ENCODE results near the gene NOL7. TPM values are rescaled to one million over a fixed set of nuclear protein-coding genes. Genes with fewer than 3 reads are reported as not detected.

NOL7 gene
- polyA plus RNA-seq, 3 donors: 22.7 to 58.5 (median 56.9) TPM

- Mint-ChIP-seq H3K27me3 (ENCODE audit: low read depth in 3 of 3) (no peaks in the 10 kb centered on the region), H3K27ac (peak overlapping the region in 3 of 7 donors; percentile 12 to 63 (median 18)), H3K9me3 (peaks cover 0 to 3% (median 0%) of the 10 kb centered on the region in 7 donors), H3K4me1 (peaks cover 6% of the 10 kb centered on the region), H3K4me3 (no peak overlapping the region), H3K36me3 (peaks cover 27 to 40% of the 10 kb centered on the region in 2 donors)
- no peak overlapping the region for H2AFZ ChIP-seq (ENCODE audit: insufficient read depth, low read depth, low read length, poor library complexity, severe bottlenecking)
- H3K9me3 ChIP-seq (replicated peaks in 1 of 2; ENCODE audit: control insufficient read depth in 1 of 2, insufficient read depth in 1 of 2, low read length in 2 of 2): no peaks in the 10 kb centered on the region
- TF ChIP-seq CTCF (IDR thresholded peaks at IDR 0.05): no peak
- H3K27me3 ChIP-seq (ENCODE audit: control insufficient read depth in 2 of 2, insufficient read depth in 2 of 2, low read length in 2 of 2): no peaks in the 10 kb centered on the region
- 88% methylated on average over 4 of the region's 4 CpGs for WGBS (ENCODE audit: insufficient coverage)
- H4K20me1 ChIP-seq (ENCODE audit: insufficient read depth, low read length): peaks cover 4% of the 10 kb centered on the region
- H3K36me3 ChIP-seq (replicated peaks in 1 of 2; ENCODE audit: control insufficient read depth in 1 of 2, insufficient read depth in 2 of 2, low read length in 2 of 2): peaks cover 5 to 38% of the 10 kb centered on the region in 2 donors
- H3K4me2 ChIP-seq (replicated peaks; ENCODE audit: extremely low read depth, low read length, poor library complexity, severe bottlenecking): no peak overlapping the region
- H3K4me3 ChIP-seq (replicated peaks in 1 of 3; ENCODE audit: low read depth in 2 of 3, low read length in 3 of 3): no peak overlapping the region
- peaks cover 30% of the 10 kb centered on the region for H3K79me2 ChIP-seq (ENCODE audit: insufficient read depth, low read length)
- no peak for DNase-seq
- H3K27ac ChIP-seq (ENCODE audit: low read depth in 1 of 2, low read length in 2 of 2): no peak overlapping the region
- intact Hi-C loops (cut with micrococcal nuclease): no loop called here
- no peak overlapping the region for H3K9ac ChIP-seq (ENCODE audit: insufficient read depth, low read length, poor library complexity, severe bottlenecking)
- peaks cover 0 to 7% of the 10 kb centered on the region in 2 donors for H3K4me1 ChIP-seq (ENCODE audit: control insufficient read depth in 1 of 2, insufficient read depth in 2 of 2, low read length in 2 of 2)
Measured at GRCh38 chr6:13649393-13649792, 34.3 kb downstream of the NOL7 start.

- no peak overlapping the region for H3K27ac Mint-ChIP-seq
- no CpG with 5 or more reads among the region's 2 CpGs for WGBS (ENCODE audit: insufficient coverage)
- H3K36me3 ChIP-seq (replicated peaks in 1 of 2; ENCODE audit: control insufficient read depth in 1 of 2, insufficient read depth in 2 of 2, low read length in 2 of 2): peaks cover 6 to 50% of the 10 kb centered on the region in 2 donors
- H3K4me1 Mint-ChIP-seq: no peaks in the 10 kb centered on the region
- no peak overlapping the region for H3K4me2 ChIP-seq (replicated peaks; ENCODE audit: extremely low read depth, low read length, poor library complexity, severe bottlenecking)
- TF ChIP-seq CTCF (IDR thresholded peaks at IDR 0.05): no peak
- H3K27me3 Mint-ChIP-seq (ENCODE audit: low read depth in 3 of 3): no peaks in the 10 kb centered on the region
- no peak overlapping the region for H3K9ac ChIP-seq (ENCODE audit: insufficient read depth, low read length, poor library complexity, severe bottlenecking)
- H3K27ac ChIP-seq (ENCODE audit: low read depth in 1 of 2, low read length in 2 of 2): no peak overlapping the region
- H3K4me3 Mint-ChIP-seq: no peak overlapping the region
- H3K36me3 Mint-ChIP-seq: peaks cover 35 to 40% of the 10 kb centered on the region in 2 donors
- no peak overlapping the region for H2AFZ ChIP-seq (ENCODE audit: insufficient read depth, low read depth, low read length, poor library complexity, severe bottlenecking)
- peaks cover 0 to 3% (median 0%) of the 10 kb centered on the region in 7 donors for H3K9me3 Mint-ChIP-seq
- H3K9me3 ChIP-seq (replicated peaks in 1 of 2; ENCODE audit: control insufficient read depth in 1 of 2, insufficient read depth in 1 of 2, low read length in 2 of 2): no peaks in the 10 kb centered on the region
- H3K79me2 ChIP-seq (ENCODE audit: insufficient read depth, low read length): peaks cover 48% of the 10 kb centered on the region
- intact Hi-C loops (cut with micrococcal nuclease): no loop called here
- H3K4me1 ChIP-seq (ENCODE audit: control insufficient read depth in 1 of 2, insufficient read depth in 2 of 2, low read length in 2 of 2): no peaks in the 10 kb centered on the region
- H3K27me3 ChIP-seq (ENCODE audit: control insufficient read depth in 2 of 2, insufficient read depth in 2 of 2, low read length in 2 of 2): no peaks in the 10 kb centered on the region
- peaks cover 8% of the 10 kb centered on the region for H4K20me1 ChIP-seq (ENCODE audit: insufficient read depth, low read length)
- no peak for DNase-seq
- no peak overlapping the region for H3K4me3 ChIP-seq (replicated peaks in 1 of 3; ENCODE audit: low read depth in 2 of 3, low read length in 3 of 3)
Measured at GRCh38 chr6:13653296-13653695, 38.2 kb downstream of the NOL7 start.

All from CD14-positive monocyte (primary cell).